Endothelial cell of umbilical vein (primary cell): ENCODE measurements around the gene OSBPL6. TPM values are rescaled to one million over a fixed set of nuclear protein-coding genes. Genes with fewer than 3 reads are reported as not detected.
A peak's percentile ranks its signal among the peaks of the same experiment; 100 is the strongest.

Experiments used
- BruUV-seq: library from RNA; stranded (reverse); fragments of 400-500 nt; replicated peaks from 2 replicates; lab custom pipeline; 2021; lab: Mats Ljungman, UMichigan
- CTCF ChIA-PET: fragments of 300-600, 350-600 bp; sonication (Branson Sonifier 250); formaldehyde crosslinking; loops from one replicate; lab custom pipeline; 2021; ENCODE audit warnings: antibody characterized with exemption, inconsistent platforms; lab: Charles Lee
- POLR2A ChIA-PET: fragments of 300-600, 350-600 bp; sonication (Branson Sonifier 250); formaldehyde crosslinking; loops from one replicate; lab custom pipeline; 2021; ENCODE audit warnings: antibody characterized with exemption, inconsistent platforms; lab: Charles Lee
- DNase-seq: peaks from one replicate; pipeline ENCODE4 v3.0.0-alpha.2; 2011; ENCODE audit warnings: low read depth, low spot score
- FAIRE-seq: peaks from 2 replicates; lab custom pipeline; 2011; peaks lifted over from hg19 to GRCh38; lab: Jason Lieb, UNC
- H2AFZ ChIP-seq: 2 replicates; pipeline ENCODE4 v1.6.0; 2012; ENCODE audit warnings: low read depth, low read length, control low read depth, inconsistent platforms
- H3K27ac ChIP-seq: 2 replicates; pipeline ENCODE4 v1.5.1; 2011; ENCODE audit warnings: low read depth, mild to moderate bottlenecking, control low read depth, low read length, moderate library complexity; ENCODE audit not compliant: insufficient read depth
- H3K27me3 ChIP-seq, 2 experiments: 2 replicates each; pipeline versions ENCODE4 v1.6.0 to v1.6.1; 2011; ENCODE audit warnings: low read length in 2 of 2, mixed read lengths in 1 of 2; ENCODE audit not compliant: control insufficient read depth in 2 of 2, insufficient read depth in 2 of 2
- H3K36me3 ChIP-seq, 2 experiments: 2 replicates in 1 of 2; 3 replicates in 1 of 2; pipeline ENCODE4 v1.5.1; 2011; ENCODE audit warnings: low read length in 2 of 2, mild to moderate bottlenecking in 1 of 2, moderate library complexity in 1 of 2; ENCODE audit not compliant: control insufficient read depth in 2 of 2, insufficient read depth in 2 of 2; ENCODE audit errors: extremely low read depth in 1 of 2
- H3K4me1 ChIP-seq: 3 replicates; pipeline ENCODE4 v1.5.1; 2011; ENCODE audit warnings: mild to moderate bottlenecking, low read length; ENCODE audit not compliant: control insufficient read depth, insufficient read depth; ENCODE audit errors: extremely low read depth
- H3K4me2 ChIP-seq: 2 replicates; pipeline ENCODE4 v1.6.1; 2011; ENCODE audit warnings: low read length, control low read depth, mixed read lengths; ENCODE audit not compliant: insufficient read depth
- H3K4me3 ChIP-seq, 3 experiments: fragments of 200-600 bp in 1 of 3; sonication (generic), shearing (Covaris generic) in 1 of 3; replicated peaks in 1 of 3; 2 replicates each; pipeline ENCODE4 v1.5.1; 2011 to 2016; ENCODE audit warnings: control low read depth in 3 of 3, low read length in 3 of 3, mild to moderate bottlenecking in 2 of 3, inconsistent platforms in 1 of 3, low read depth in 1 of 3, moderate library complexity in 1 of 3; ENCODE audit not compliant: insufficient read depth in 1 of 3
- H3K79me2 ChIP-seq: 2 replicates; pipeline ENCODE4 v1.6.0; 2012; ENCODE audit warnings: low read length, inconsistent platforms; ENCODE audit not compliant: control insufficient read depth, insufficient read depth
- H3K9ac ChIP-seq: replicated peaks from 2 replicates; pipeline ENCODE3; 2011; ENCODE audit warnings: low read length, control low read depth; ENCODE audit not compliant: insufficient read depth; ENCODE audit errors: extremely low read depth
- H3K9me1 ChIP-seq: replicated peaks from 3 replicates; pipeline ENCODE4 v1.6.0; 2011; ENCODE audit warnings: mild to moderate bottlenecking, low read length; ENCODE audit not compliant: control insufficient read depth, insufficient read depth; ENCODE audit errors: extremely low read depth
- H3K9me3 ChIP-seq: replicated peaks from 2 replicates; pipeline ENCODE4 v1.5.1; 2012; ENCODE audit warnings: low read length, inconsistent platforms; ENCODE audit not compliant: control insufficient read depth, insufficient read depth
- H4K20me1 ChIP-seq: replicated peaks from 2 replicates; pipeline ENCODE3; 2011; ENCODE audit warnings: mild to moderate bottlenecking, low read length; ENCODE audit not compliant: control insufficient read depth, insufficient read depth; ENCODE audit errors: extremely low read depth
- CTCF ChIP-seq, 2 donors: IDR thresholded peaks; 1 replicate in 1 of 2; 2 replicates in 1 of 2; pipeline ENCODE4 v1.5.1; 2011; ENCODE audit warnings: low read length in 2 of 2, mild to moderate bottlenecking in 2 of 2, moderate library complexity in 2 of 2, control low read depth in 1 of 2, inconsistent platforms in 1 of 2, low read depth in 1 of 2; ENCODE audit not compliant: insufficient read depth in 1 of 2; ENCODE audit errors: extremely low read depth in 1 of 2
- EZH2 ChIP-seq: IDR thresholded peaks from 2 replicates; pipeline ENCODE4 v1.6.1; 2012; ENCODE audit warnings: borderline replicate concordance, low read depth, mild to moderate bottlenecking, moderate library complexity, low read length, inconsistent platforms; ENCODE audit not compliant: severe bottlenecking
- FOS ChIP-seq: IDR thresholded peaks from 2 replicates; pipeline ENCODE4 v1.6.1; 2011; ENCODE audit warnings: mild to moderate bottlenecking, low read length, moderate library complexity, borderline replicate concordance; ENCODE audit not compliant: insufficient read depth
- GATA2 ChIP-seq: IDR thresholded peaks from 2 replicates; pipeline ENCODE4 v1.7.0; 2011; ENCODE audit warnings: low read depth, mild to moderate bottlenecking, moderate library complexity, mixed read lengths, low read length; ENCODE audit not compliant: insufficient read length, insufficient read depth
- JUN ChIP-seq: IDR thresholded peaks from 2 replicates; pipeline ENCODE4 v1.6.1; 2011; ENCODE audit warnings: borderline replicate concordance, low read depth; ENCODE audit not compliant: insufficient read length, insufficient read depth
- MAX ChIP-seq: IDR thresholded peaks from 2 replicates; pipeline ENCODE4 v1.6.1; 2011; ENCODE audit not compliant: insufficient read depth, insufficient read length
- MYC ChIP-seq: IDR thresholded peaks from one replicate; pipeline ENCODE4 v1.6.1; 2011; ENCODE audit warnings: mild to moderate bottlenecking, low read depth, low read length
- POLR2A ChIP-seq: IDR thresholded peaks from 2 replicates; pipeline ENCODE4 v1.6.1; 2012; ENCODE audit warnings: low read depth, mild to moderate bottlenecking, control low read depth, low read length
- POLR2AphosphoS5 ChIP-seq: IDR thresholded peaks from 2 replicates; pipeline ENCODE4 v1.6.1; 2012; ENCODE audit warnings: low read depth, mild to moderate bottlenecking, control low read depth, low read length, moderate library complexity; ENCODE audit not compliant: insufficient read depth
- dilution Hi-C: fragments of 300-500 bp; cut with MboI; formaldehyde crosslinking; loops from one replicate; pipeline ENCODE4 v1.15.0; 2019; ENCODE audit warnings: low sequenced_read_pairs; ENCODE audit not compliant: extremely low pct_ligation_motif_present
- intact Hi-C: fragments of 100-400 bp; cut with micrococcal nuclease; formaldehyde crosslinking; loops from one replicate; pipeline ENCODE4 v1.10.0; 2022
- polyA plus RNA-seq, 4 experiments: library from polyadenylated mRNA; depleted of rRNA in 3 of 4; stranded (reverse) in 3 of 4; unstranded in 1 of 4; fragments of >200 nt; gene quantifications; 2 replicates each; pipeline versions ENCODE4 v1.2.1 to v1.2.3, GENCODE V29; 2011 to 2012; ENCODE audit warnings: missing spikeins in 1 of 4
- total RNA-seq: library from RNA; stranded (reverse); gene quantifications from 2 replicates; pipeline ENCODE4 v1.2.3, GENCODE V29; 2021

OSBPL6 gene
- total and polyA plus RNA-seq, 2 donors (not counting 3 experiments of a cell fraction or from before 2014, with no cell fraction given): 1.5 to 2.3 TPM

- Histone ChIP-seq H3K9me1 (no peaks in the 10 kb centered on the region), H3K79me2 (no peaks in the 10 kb centered on the region), H3K9me3 (no peaks in the 10 kb centered on the region), H3K9ac (peak overlapping the region; percentile 50), H4K20me1 (no peaks in the 10 kb centered on the region), H3K36me3 (no peaks in the 10 kb centered on the region), H3K4me2 (peak overlapping the region; percentile 82), H3K4me1 (peaks cover 8% of the 10 kb centered on the region), H2AFZ (peak overlapping the region; percentile 97), H3K27ac (no peak overlapping the region), H3K4me3 (peak overlapping the region; percentile 48 to 79 (median 73)), H3K27me3 (peaks cover 11% of the 10 kb centered on the region in 2 experiments)
- dilution Hi-C loops: no loop called here
- intact Hi-C loops: no loop called here
- POLR2A ChIA-PET: no interaction called here
- no TSS peak for BruUV-seq
- no peak for FAIRE-seq
- CTCF ChIA-PET: no interaction called here
- TF ChIP-seq EZH2 (no peak), POLR2AphosphoS5 (no peak), MAX (no peak), MYC (no peak), FOS (no peak), GATA2 (no peak), JUN (no peak), POLR2A (no peak), CTCF (IDR thresholded peaks at IDR 0.05; ENCODE audit: extremely low read depth in 1 of 2, insufficient read depth in 1 of 2, low read depth in 1 of 2, low read length in 2 of 2) (no peak)
- no peak for DNase-seq
Measured at GRCh38 chr2:178193496-178193822, 853 bp upstream of the OSBPL6 start.
